Subcutaneous adipose tissue (tissue), 4 donors: Measurements from ENCODE around the gene EHMT2. TPM values are rescaled to one million over a fixed set of nuclear protein-coding genes. Genes with fewer than 3 reads are reported as not detected.

Experiments
- total RNA-seq, 4 donors: library from RNA; depleted of rRNA; stranded (reverse); fragments of >200 nt; gene quantifications; one replicate each; pipeline ENCODE4 v1.1.0, GENCODE V29; 2016
- TF ChIP-seq, protein P1 (sequence below): fragments of 450-650 bp; IDR thresholded peaks from one replicate; pipeline ENCODE4 v1.5.1; 2016; ENCODE audit warnings: low read depth, mild to moderate bottlenecking, control low read depth, antibody characterized with exemption, moderate library complexity

The EHMT2 gene
- total RNA-seq, 4 donors from 2014 or later: 9.5 to 33.3 (median 23.3) TPM

DNA sequence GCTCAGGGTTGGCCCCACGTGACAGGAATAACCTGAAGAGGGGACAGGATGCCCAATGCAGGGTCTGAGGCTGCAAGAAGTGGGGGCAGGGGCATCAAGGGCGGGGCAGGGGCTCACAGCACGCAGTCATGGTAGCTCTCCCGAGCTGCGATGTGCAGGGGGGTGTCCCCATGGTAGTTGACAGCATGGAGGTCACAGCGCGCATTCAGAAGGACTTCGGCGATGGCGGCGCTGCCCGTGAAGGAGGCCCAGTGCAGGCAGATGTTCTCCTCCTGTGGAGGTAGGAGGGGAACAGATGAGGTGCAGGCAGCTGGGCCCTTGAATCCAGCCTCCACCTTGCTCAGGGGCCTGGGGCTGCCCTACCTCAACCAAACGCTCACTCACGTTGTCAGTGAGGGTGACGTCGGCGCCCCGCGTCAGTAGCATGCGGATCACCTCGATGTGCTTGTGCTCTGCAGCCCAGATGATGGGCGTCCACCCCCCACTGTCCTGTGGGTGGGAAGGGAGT is 12.9 kb downstream of the EHMT2 start:
- TF ChIP-seq, protein P1, sequence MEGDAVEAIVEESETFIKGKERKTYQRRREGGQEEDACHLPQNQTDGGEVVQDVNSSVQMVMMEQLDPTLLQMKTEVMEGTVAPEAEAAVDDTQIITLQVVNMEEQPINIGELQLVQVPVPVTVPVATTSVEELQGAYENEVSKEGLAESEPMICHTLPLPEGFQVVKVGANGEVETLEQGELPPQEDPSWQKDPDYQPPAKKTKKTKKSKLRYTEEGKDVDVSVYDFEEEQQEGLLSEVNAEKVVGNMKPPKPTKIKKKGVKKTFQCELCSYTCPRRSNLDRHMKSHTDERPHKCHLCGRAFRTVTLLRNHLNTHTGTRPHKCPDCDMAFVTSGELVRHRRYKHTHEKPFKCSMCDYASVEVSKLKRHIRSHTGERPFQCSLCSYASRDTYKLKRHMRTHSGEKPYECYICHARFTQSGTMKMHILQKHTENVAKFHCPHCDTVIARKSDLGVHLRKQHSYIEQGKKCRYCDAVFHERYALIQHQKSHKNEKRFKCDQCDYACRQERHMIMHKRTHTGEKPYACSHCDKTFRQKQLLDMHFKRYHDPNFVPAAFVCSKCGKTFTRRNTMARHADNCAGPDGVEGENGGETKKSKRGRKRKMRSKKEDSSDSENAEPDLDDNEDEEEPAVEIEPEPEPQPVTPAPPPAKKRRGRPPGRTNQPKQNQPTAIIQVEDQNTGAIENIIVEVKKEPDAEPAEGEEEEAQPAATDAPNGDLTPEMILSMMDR: no peak

DNA sequence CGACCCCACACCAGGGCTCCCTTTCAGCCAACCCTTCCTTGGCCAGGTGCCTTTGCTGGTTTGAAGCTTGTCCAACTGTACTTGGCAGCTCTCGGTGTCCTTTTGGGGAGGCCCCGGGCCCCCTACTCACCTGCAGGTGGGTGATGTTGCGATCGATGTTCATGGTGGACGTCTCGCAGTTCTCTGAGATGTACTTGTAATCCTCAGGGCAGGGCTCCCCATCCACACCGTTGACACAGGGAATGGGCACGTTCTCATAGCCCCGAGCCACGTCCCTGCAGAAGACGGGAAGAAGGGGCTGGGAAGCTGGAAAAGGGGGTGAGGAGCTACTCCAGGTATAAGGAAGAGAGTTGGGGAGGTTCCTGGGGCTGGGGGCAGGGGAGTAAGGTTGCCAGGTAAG is 13.8 kb downstream of the EHMT2 start:
- TF ChIP-seq, protein P1: no peak

DNA sequence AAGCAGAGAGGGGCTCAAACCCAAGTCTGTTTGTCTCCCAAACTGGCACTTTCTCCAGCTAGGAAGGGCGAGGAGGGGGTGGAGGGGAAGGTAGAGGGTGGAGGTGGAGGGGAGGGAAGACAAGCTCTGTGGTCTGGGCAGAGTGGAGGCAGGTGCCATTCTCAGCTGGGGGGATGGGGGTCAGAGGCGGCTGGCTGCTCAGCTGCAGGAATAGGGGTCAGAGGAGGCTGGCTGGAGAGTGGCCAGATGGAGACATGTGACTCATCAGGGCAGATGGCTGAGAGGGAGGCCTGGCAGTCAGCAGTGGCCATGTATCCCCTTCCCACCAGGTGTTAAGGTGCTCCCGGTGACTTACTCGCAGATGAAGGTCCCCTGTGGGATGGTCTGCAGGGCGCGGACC is 15.2 kb downstream of the EHMT2 start:
- TF ChIP-seq, protein P1: no peak

DNA sequence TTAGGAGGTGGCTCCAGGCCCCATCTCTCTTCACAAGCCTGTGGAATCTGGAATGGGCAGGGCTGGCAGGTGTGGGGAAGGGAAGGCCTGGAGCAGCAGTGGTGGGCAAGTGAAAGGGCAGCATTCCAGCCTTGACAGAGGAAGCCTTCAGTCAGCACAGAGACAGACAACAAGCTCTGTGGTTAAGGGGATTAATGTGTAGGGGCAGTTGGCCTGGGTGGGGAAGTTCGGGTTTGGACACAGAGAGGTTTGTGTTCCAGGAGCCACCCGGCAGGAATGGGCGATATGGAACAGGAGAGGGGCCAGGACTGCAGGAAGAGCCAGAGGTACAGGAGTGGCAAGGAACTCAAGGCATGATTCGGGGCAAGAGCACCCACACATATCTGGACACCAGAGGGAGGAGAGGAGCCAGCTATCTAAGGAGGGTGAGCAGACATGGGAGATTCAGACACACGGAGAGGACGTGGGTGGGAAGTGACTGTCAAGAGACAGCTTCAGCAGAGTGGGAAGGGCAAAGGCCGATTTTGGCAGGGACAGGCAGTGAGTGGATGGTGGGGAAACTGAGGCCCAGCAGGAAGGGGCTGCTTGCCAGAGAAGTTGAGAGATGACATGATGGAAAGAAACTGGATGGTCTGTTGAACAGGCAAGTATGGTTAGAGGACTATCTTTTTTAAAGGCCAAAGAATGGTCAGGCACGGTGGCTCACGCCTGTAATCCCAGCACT is 16.2 kb downstream of the EHMT2 start:
- TF ChIP-seq, protein P1: no peak

DNA sequence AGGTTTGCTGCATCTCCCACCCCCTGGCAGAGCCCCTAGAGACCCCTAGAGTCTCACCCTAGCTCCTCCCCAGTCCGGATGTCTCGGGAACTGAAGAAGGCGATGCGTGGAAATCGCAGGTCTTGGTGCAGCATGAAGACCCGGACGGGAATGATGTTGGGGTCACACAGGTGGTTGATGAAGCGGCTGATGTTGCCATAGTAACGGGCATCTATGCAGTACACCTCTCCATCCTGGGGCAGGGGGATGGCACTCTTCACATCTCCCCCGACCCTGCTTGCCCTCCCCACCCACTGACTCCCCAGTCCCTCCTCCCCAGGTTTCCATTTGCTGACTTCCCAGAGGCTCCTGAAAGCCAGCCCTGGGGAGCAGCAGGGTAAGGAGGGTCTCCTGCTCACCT is 16.9 kb downstream of the EHMT2 start:
- TF ChIP-seq, protein P1: no peak

DNA sequence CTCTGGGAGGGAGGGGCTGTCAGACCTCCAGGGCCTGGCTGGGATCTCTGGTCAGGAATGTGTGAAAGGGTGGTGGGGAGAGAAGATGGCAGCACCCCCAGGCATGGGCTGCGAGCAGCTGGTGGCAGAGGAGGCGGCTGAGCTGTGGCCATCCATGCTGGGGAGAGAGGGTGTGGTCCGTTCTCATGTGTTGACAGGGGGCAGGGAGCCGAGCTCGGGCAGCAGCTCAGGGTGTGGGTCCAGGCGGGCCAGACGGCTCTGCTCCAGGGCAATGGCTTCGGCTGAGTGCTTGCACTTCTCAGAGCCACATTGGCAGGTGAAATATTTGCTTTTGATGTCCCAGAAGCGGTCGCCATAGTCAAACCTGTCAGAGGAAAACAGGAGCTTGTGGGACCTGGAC is 17.6 kb downstream of the EHMT2 start:
- TF ChIP-seq, protein P1: no peak

DNA sequence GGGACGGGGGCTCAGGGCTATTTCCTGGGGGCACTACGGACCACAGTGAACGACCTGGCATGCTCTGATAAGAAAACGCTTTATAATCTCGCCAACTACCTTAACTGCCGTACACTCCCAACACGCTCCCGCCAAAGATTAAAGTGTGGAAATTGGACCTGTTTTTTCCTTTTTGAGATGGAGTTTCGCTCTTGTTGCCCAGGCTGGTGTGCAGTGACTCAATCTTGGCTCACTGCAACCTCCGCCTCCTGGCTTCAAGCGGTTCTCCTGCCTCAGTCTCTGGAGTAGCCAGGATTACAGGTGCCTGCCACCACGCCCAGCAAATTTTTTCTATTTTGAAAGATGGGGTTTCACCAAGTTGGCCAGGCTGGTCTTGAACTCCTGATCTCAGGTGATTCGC is 18.4 kb downstream of the EHMT2 start:
- TF ChIP-seq, protein P1: no peak
